Stimulated activated CD4-positive, alpha-beta T cell treated with anti-CD3 and anti-CD28 coated beads, Interleukin-12 subunit alpha, Interleukin-12 subunit beta, amount 100 ng/mL, for 24 hours (primary cell): ENCODE results near the gene DPYSL5.

ENCODE experiments used
- DNase-seq, 2 experiments: peaks; one replicate each; pipeline ENCODE4 v3.0.0-alpha.2; 2020; ENCODE audit warnings: low read depth in 2 of 2

DPYSL5 gene

DNA sequence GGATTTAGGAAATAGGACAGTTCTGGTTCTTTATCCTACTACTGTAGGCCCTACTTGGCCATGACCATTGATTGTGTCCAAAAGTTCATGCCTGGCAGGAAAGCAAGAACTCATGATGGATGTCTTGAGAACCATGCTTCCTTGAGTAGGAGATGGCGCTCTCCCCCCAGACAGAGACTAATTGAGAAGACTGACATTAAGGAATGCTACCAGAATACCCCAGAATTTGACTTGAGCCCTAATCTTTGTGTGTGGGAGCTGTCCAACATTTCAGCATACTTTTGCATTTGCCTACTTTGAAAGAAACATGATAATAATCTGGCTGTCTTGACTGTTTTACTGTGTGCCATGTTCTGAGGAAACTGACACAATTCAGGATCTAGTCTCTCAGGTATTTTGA, 145.8 kb downstream of the DPYSL5 start:
- DNase-seq: no peak

DNA sequence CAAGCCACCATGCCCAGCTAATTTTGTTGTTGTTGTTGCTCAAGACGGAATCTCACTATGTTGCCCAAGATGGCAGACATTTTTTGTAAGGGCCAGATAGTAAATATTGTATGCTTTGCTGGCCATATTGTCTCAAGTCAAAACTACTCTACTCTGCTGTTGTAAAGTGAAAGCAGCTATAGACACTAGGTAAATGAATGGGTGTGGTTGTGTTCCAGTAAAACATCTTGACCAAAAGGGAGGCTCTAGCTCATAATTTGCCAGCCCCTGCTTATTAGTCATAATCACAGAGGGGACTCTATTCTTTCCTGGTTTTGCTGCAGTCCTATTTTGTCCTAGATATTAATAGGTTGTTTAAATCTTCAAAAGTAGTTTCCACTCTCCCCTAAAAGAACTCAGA, 147.1 kb downstream of the DPYSL5 start:
- no peak for DNase-seq

DNA sequence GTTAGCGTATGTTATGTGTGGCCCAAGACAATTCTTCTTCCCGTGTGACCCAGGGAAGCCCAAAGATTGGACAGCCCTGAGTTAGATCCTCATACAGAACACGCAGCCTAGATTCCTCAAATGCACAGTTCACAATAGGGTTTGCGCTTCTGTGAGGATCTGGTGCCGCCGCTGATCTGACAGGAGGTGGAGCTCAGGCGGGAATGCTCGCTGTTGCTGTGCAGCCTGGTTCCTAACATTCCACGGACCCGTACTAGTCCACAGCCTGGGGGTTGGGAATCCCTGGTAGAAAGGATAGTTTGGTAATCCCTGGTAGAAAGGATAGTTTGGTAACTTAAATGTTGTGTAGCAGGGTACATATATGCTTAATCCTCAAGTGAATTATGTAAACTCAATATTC, 149.5 kb downstream of the DPYSL5 start:
- DNase-seq: no peak

DNA sequence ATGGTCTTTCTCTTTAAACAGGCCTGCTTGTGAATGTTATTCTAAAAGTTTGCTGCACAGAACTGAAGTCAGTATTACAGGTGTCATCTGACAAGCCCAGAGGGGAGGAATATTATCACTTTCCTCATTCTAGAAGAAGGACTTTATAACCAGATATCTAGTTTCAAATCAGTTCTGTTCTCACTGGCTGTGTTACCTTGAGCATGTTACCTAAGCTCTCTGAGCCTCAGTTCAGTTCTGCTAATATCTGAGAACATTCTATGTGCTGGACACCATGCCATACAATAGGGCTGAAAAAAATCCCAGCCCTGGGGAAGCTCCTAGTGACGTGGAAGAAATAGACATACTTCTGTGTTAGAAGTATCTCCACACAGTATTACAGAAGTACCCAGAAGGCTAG, 150.4 kb downstream of the DPYSL5 start:
- no peak for DNase-seq
